ENCODE data around the gene HMOX1.

Gene HMOX1

GRCh38 chr22:35345808-35346505 is 34.9 kb upstream of the HMOX1 start:
- Histone ChIP-seq H3K27me3 (ENCODE audit: control insufficient read depth, insufficient read depth, low read length) (no peaks in the 10 kb centered on the region), H3K27ac (ENCODE audit: low read depth, low read length) (no peak overlapping the region), H3K4me3 (ENCODE audit: low read length) (no peak overlapping the region), H3K9ac (ENCODE audit: low read length) (no peak overlapping the region), H3K36me3 (ENCODE audit: control insufficient read depth, insufficient read depth, low read length) (peaks cover 20% of the 10 kb centered on the region), H3K4me1 (ENCODE audit: control insufficient read depth, insufficient read depth, low read length) (peaks cover 5% of the 10 kb centered on the region)

DNA sequence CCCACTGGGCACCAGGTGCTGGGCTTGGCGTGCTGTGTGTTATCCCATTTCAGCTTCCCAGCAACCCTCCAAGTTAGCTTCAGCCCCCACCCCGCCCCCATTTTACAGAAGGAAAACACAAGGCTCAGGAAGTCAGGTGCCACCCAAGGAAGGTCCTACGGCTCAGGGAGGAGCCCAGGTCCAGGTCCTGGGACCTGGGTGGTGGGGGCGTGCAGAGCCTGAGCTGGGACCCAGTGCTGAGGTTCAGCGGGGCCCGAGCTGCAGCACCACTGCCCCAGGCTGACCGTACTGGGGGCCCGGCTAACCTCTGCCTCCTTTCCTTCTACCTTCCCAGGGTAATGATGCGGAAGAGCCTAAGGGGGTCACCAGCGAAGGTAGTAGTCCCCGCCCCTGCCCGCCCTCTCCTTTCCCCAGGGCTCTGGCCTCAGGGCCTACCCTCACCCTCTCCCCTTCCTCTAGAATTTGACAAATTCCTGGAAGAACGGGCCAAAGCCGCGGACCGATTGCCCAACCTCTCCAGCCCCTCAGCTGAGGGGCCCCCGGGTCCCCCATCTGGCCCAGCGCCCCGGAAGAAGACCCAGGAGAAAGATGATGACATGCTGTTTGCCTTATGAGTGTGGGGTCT is 34.2 kb upstream of the HMOX1 start:
- H3K27ac ChIP-seq (ENCODE audit: low read depth, low read length) = no peak overlapping the region
- H3K9ac ChIP-seq (ENCODE audit: low read length) = no peak overlapping the region
- no peaks in the 10 kb centered on the region for H3K27me3 ChIP-seq (ENCODE audit: control insufficient read depth, insufficient read depth, low read length)
- peaks cover 12% of the 10 kb centered on the region for H3K4me1 ChIP-seq (ENCODE audit: control insufficient read depth, insufficient read depth, low read length)
- H3K36me3 ChIP-seq (ENCODE audit: control insufficient read depth, insufficient read depth, low read length) = peaks cover 15% of the 10 kb centered on the region
- H3K4me3 ChIP-seq (ENCODE audit: low read length) = no peak overlapping the region

DNA sequence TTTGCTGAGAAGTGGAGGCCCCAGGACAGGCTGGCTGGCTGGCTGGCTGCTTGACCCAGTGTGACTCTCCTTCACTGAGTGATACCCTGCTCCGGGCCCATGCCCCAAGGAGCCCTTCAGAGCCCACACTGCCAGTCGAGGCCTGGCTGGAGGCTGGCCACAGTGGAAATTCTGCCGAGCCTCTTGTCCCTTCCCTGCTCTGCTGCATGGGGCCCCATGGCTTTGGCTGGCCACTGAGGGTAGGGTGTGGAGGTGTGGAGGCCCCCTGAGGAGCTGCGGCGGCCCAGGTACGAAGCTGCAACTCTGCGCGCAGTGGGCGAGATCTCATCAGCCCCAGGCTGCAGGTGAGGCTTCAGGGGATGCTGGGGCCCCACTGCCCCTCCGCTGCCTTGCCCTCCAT is 33.4 kb upstream of the HMOX1 start:
- Histone ChIP-seq H3K4me3 (ENCODE audit: low read length) (no peak overlapping the region), H3K36me3 (ENCODE audit: control insufficient read depth, insufficient read depth, low read length) (peaks cover 10% of the 10 kb centered on the region), H3K9ac (ENCODE audit: low read length) (no peak overlapping the region), H3K27me3 (ENCODE audit: control insufficient read depth, insufficient read depth, low read length) (no peaks in the 10 kb centered on the region), H3K4me1 (ENCODE audit: control insufficient read depth, insufficient read depth, low read length) (peaks cover 12% of the 10 kb centered on the region), H3K27ac (ENCODE audit: low read depth, low read length) (no peak overlapping the region)

DNA sequence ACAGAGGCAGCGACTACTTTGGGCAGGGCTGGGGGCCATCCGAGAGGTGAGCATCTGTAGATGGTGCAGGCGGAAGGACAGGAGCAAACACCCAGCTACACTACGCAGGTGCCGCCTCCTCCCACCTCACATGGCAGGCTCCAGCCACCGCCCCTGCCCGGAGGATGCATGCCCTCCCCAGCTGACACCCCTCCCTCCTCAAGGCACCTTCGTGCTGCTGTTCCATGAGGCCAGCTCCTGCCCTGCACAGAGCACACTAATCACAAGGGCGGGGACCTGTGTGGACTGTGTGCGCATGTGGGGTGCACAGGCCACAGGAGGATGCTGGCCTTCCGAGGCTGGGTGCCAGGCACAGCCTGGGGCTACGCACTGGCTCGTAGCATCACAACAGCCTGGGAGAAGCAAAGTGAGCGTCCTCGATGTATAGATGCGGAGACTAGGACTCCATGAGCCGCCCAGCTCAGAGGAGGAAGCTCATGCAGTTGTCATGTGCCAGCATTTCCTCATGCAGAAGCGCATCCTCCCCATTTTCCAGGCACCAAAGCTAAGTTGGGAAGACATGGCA is 32.8 kb upstream of the HMOX1 start:
- H3K27me3 ChIP-seq (ENCODE audit: control insufficient read depth, insufficient read depth, low read length) = no peaks in the 10 kb centered on the region
- H3K27ac ChIP-seq (ENCODE audit: low read depth, low read length) = no peak overlapping the region
- peaks cover 6% of the 10 kb centered on the region for H3K36me3 ChIP-seq (ENCODE audit: control insufficient read depth, insufficient read depth, low read length)
- H3K4me3 ChIP-seq (ENCODE audit: low read length) = no peak overlapping the region
- peaks cover 12% of the 10 kb centered on the region for H3K4me1 ChIP-seq (ENCODE audit: control insufficient read depth, insufficient read depth, low read length)
- no peak overlapping the region for H3K9ac ChIP-seq (ENCODE audit: low read length)

DNA sequence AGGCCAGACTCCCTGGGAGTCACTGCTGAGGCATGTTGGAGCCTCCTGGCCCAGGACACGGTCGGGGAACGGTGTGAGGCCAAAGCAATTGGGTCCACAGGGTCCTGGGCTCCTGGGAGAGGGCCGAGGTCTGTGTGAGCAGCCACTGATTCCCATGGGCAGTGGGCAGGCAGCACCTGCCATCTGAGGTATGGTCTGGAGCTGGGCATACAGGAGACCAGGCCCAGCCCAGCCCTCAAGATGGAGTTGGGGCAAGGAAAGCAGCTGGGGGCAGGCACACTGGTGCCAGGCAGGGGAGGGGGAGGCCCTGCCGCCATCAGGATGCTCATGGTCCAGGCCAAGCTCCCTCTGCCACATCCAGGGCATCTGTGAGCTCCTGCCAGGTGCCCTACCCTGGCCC is 32.2 kb upstream of the HMOX1 start:
- no peak overlapping the region for H3K27ac ChIP-seq (ENCODE audit: low read depth, low read length)

DNA sequence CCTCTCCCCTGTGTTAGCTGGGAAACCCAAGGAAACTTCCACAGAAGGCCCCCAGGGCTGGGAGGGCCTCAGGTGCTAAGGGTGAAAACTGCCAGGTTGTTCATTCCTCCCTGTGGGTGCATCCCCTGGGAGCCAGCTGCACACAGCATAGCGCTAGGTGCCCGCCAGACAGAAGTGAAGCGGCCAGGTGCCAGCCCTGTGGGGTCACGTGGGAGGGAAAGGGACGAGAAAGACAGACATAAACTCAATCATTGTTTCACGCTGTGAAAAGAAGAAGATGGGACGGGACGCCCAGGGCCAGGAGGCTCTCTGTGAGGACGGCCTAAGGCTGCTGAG is 31.6 kb upstream of the HMOX1 start:
- no peak overlapping the region for H3K4me3 ChIP-seq (ENCODE audit: low read length)
- peaks cover 12% of the 10 kb centered on the region for H3K4me1 ChIP-seq (ENCODE audit: control insufficient read depth, insufficient read depth, low read length)
- no peaks in the 10 kb centered on the region for H3K27me3 ChIP-seq (ENCODE audit: control insufficient read depth, insufficient read depth, low read length)
- no peak overlapping the region for H3K27ac ChIP-seq (ENCODE audit: low read depth, low read length)
- H3K9ac ChIP-seq (ENCODE audit: low read length) = no peak overlapping the region
- H3K36me3 ChIP-seq (ENCODE audit: control insufficient read depth, insufficient read depth, low read length) = no peaks in the 10 kb centered on the region

More for the DNA sequence above, 32.2 kb upstream of the HMOX1 start:
- no peaks in the 10 kb centered on the region for H3K27me3 ChIP-seq (ENCODE audit: control insufficient read depth, insufficient read depth, low read length)
- no peaks in the 10 kb centered on the region for H3K36me3 ChIP-seq (ENCODE audit: control insufficient read depth, insufficient read depth, low read length)
- peaks cover 12% of the 10 kb centered on the region for H3K4me1 ChIP-seq (ENCODE audit: control insufficient read depth, insufficient read depth, low read length)
- no peak overlapping the region for H3K9ac ChIP-seq (ENCODE audit: low read length)
- H3K4me3 ChIP-seq (ENCODE audit: low read length) = no peak overlapping the region

GRCh38 chr22:35349704-35350538 is 31.0 kb upstream of the HMOX1 start:
- peak overlapping the region; percentile 30 for H3K27ac ChIP-seq (ENCODE audit: low read depth, low read length)
- no peaks in the 10 kb centered on the region for H3K27me3 ChIP-seq (ENCODE audit: control insufficient read depth, insufficient read depth, low read length)
- no peak overlapping the region for H3K4me3 ChIP-seq (ENCODE audit: low read length)
- H3K4me1 ChIP-seq (ENCODE audit: control insufficient read depth, insufficient read depth, low read length) = peaks cover 12% of the 10 kb centered on the region
- H3K36me3 ChIP-seq (ENCODE audit: control insufficient read depth, insufficient read depth, low read length) = no peaks in the 10 kb centered on the region
- H3K9ac ChIP-seq (ENCODE audit: low read length) = no peak overlapping the region

GRCh38 chr22:35350539-35351503 is 30.1 kb upstream of the HMOX1 start:
- Histone ChIP-seq H3K4me1 (ENCODE audit: control insufficient read depth, insufficient read depth, low read length) (peaks cover 12% of the 10 kb centered on the region), H3K27ac (ENCODE audit: low read depth, low read length) (peak overlapping the region; percentile 80), H3K27me3 (ENCODE audit: control insufficient read depth, insufficient read depth, low read length) (no peaks in the 10 kb centered on the region), H3K9ac (ENCODE audit: low read length) (peak overlapping the region; percentile 43), H3K36me3 (ENCODE audit: control insufficient read depth, insufficient read depth, low read length) (no peaks in the 10 kb centered on the region), H3K4me3 (ENCODE audit: low read length) (peak overlapping the region; percentile 76)

DNA sequence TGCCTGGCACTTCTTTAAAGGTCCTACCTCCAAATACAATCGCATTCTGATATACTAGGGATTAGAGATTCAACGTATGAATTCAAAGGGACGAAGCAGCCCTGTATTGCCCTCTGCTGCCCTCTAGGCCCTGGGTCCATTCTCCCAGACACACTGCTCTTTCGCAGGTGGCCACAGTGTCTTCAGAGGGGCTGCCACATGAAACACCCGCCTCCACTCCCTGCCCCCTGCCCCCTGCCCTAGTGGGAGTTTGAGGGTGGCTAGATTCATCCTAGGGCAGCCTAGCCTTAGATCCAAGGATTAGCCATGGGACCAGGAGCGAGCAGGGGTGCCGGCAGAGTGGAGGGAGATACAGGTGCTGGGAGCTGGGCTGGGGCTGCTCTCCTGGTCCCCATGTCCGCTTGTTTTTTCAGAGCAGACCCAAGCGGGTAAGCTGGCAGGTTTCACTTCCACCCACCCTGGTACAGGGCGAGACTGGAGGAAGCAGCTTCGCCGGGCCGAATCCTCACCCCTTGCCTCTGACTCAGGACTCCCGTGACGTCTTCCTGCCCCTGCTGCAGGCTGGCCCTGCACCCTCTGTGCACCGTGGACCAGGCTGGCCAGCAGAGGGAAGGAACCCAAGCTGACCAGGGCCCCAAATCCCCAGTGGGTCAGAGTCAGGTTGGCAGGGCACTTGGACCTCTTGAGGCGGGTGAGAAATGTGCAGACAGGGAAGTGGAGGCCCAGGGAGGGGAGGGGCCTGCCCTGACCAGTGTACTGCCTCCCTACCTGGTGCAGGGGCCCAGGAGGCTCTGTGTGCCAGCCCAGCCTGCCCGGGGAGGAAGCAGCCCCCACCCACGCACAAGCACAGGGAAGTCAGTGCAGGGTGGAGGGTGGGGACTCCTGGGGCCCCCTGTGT is 28.4 kb upstream of the HMOX1 start:
- Histone ChIP-seq H3K27me3 (ENCODE audit: control insufficient read depth, insufficient read depth, low read length) (no peaks in the 10 kb centered on the region), H3K9ac (ENCODE audit: low read length) (no peak overlapping the region), H3K4me1 (ENCODE audit: control insufficient read depth, insufficient read depth, low read length) (peaks cover 12% of the 10 kb centered on the region), H3K4me3 (ENCODE audit: low read length) (no peak overlapping the region), H3K27ac (ENCODE audit: low read depth, low read length) (no peak overlapping the region), H3K36me3 (ENCODE audit: control insufficient read depth, insufficient read depth, low read length) (no peaks in the 10 kb centered on the region)

- H3K4me3 ChIP-seq (ENCODE audit: low read length) = no peak overlapping the region
- H3K27ac ChIP-seq (ENCODE audit: low read depth, low read length) = no peak overlapping the region
- H3K36me3 ChIP-seq (ENCODE audit: control insufficient read depth, insufficient read depth, low read length) = no peaks in the 10 kb centered on the region
- peaks cover 12% of the 10 kb centered on the region for H3K4me1 ChIP-seq (ENCODE audit: control insufficient read depth, insufficient read depth, low read length)
- no peaks in the 10 kb centered on the region for H3K27me3 ChIP-seq (ENCODE audit: control insufficient read depth, insufficient read depth, low read length)
- no peak overlapping the region for H3K9ac ChIP-seq (ENCODE audit: low read length)
Measured at GRCh38 chr22:35353318-35353717, 27.6 kb upstream of the HMOX1 start.

DNA sequence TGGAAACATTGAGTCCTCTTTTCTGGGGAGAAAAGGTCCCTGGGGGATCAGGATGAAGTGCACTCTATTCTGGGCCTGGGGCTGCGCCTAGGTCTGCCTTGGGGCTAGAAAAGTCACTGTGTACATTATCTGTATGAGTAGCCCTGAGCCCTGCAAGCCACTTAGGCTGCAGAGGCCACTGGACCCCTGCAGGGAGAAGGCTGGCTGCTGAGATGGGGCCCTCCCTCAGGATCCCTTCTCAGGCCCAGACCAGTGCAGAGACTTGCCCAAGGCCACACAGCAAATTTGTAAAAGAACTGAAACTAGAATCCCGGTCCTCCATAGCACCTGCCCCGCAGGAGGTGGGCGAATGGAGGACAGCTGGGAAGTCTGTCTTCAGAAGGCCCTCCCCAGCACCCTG is 26.8 kb upstream of the HMOX1 start:
- H3K27ac ChIP-seq (ENCODE audit: low read depth, low read length) = no peak overlapping the region
- H3K9ac ChIP-seq (ENCODE audit: low read length) = no peak overlapping the region
- H3K27me3 ChIP-seq (ENCODE audit: control insufficient read depth, insufficient read depth, low read length) = no peaks in the 10 kb centered on the region
- H3K36me3 ChIP-seq (ENCODE audit: control insufficient read depth, insufficient read depth, low read length) = no peaks in the 10 kb centered on the region
- no peak overlapping the region for H3K4me3 ChIP-seq (ENCODE audit: low read length)
- peaks cover 12% of the 10 kb centered on the region for H3K4me1 ChIP-seq (ENCODE audit: control insufficient read depth, insufficient read depth, low read length)

Data from rectal smooth muscle tissue (tissue), 1 donor.